ENCODE data around the gene ZBTB6. TPM values are rescaled to one million over a fixed set of nuclear protein-coding genes. Genes with fewer than 3 reads are reported as not detected.

The ZBTB6 gene
- total and polyA plus RNA-seq, 2 of the 4 experiments (the other 2 are of a cell fraction): 2.6 to 11.7 TPM

- TF ChIP-seq BHLHE40 (IDR thresholded peaks at IDR 0.05; ENCODE audit: low read depth, low read length) (no peak), POLR2A (IDR thresholded peaks at IDR 0.05; ENCODE audit: low read depth, low read length) (no peak)
Measured at GRCh38 chr9:122860319-122861142, 52.6 kb downstream of the ZBTB6 start (continued).

Small RNAs within 50 kb of the gene (microRNA-seq; reads per million reads assigned to microRNA genes)
- not detected for gene RNY1P15 (ENCODE audit: insufficient read depth, insufficient read length)
- gene SNORD90 (ENCODE audit: insufficient read depth, insufficient read length): 160 reads per million, percentile 84 among the genes with 10 or more reads in this experiment

Small RNAs within 50 kb of the gene (small RNA-seq; reads per million reads assigned to genes)
- gene RNY1P15 (0 reads per million in 5 experiments), gene SNORD90 (30.5 to 337 (median 66.4) reads per million in 5 experiments)

Other genes with a start within 250 kb of the ZBTB6 start
- not detected in 2 replicates for gene OR1L3, start 238.2 kb downstream of the ZBTB6 start, total RNA-seq (2012; rRNA removed)
- not detected in 2 replicates for gene OR1L3, start 238.2 kb downstream of the ZBTB6 start, polyA plus RNA-seq (2012; rRNA removed)
- not detected in 2 replicates for gene OR1L4, start 189.3 kb downstream of the ZBTB6 start, total RNA-seq (2012; rRNA removed)
- gene OR1L4, start 189.3 kb downstream of the ZBTB6 start, polyA plus RNA-seq (2012; rRNA removed): not detected in 2 replicates
- not detected in 2 replicates for gene OR1L6, start 171.0 kb downstream of the ZBTB6 start, total RNA-seq (2012; rRNA removed)
- gene OR1L6, start 171.0 kb downstream of the ZBTB6 start, polyA plus RNA-seq (2012; rRNA removed): not detected in 2 replicates
- gene OR5C1, start 124.4 kb downstream of the ZBTB6 start, total RNA-seq (2012; rRNA removed): not detected in 2 replicates
- not detected in 2 replicates for gene OR5C1, start 124.4 kb downstream of the ZBTB6 start, polyA plus RNA-seq (2012; rRNA removed)
- gene OR1K1, start 113.2 kb downstream of the ZBTB6 start, total RNA-seq (2012; rRNA removed): not detected in 2 replicates
- gene OR1K1, start 113.2 kb downstream of the ZBTB6 start, polyA plus RNA-seq (2012; rRNA removed): not detected in 2 replicates
- gene PDCL, start 84.7 kb downstream of the ZBTB6 start, total RNA-seq (2012; rRNA removed): 22.2 and 38.3 TPM in 2 replicates
- gene PDCL, start 84.7 kb downstream of the ZBTB6 start, polyA plus RNA-seq (2012; rRNA removed): 8.7 and 10.1 TPM in 2 replicates
- gene RC3H2, start 8.0 kb downstream of the ZBTB6 start, total RNA-seq (2012; rRNA removed): 55.5 and 58.4 TPM in 2 replicates
- 14.7 and 14.9 TPM in 2 replicates for gene RC3H2, start 8.0 kb downstream of the ZBTB6 start, polyA plus RNA-seq (2012; rRNA removed)
- 5.8 and 6.1 TPM in 2 replicates for gene ZBTB26, start 18.2 kb upstream of the ZBTB6 start, total RNA-seq (2012; rRNA removed)
- 2.3 and 3.1 TPM in 2 replicates for gene ZBTB26, start 18.2 kb upstream of the ZBTB6 start, polyA plus RNA-seq (2012; rRNA removed)
- gene RABGAP1, start 27.7 kb upstream of the ZBTB6 start, total RNA-seq (2012; rRNA removed): 39.7 and 53.9 TPM in 2 replicates
- gene RABGAP1, start 27.7 kb upstream of the ZBTB6 start, polyA plus RNA-seq (2012; rRNA removed): 17.2 and 20.0 TPM in 2 replicates
- 0.28 and 0.90 TPM in 2 replicates for gene GPR21, start 120.3 kb upstream of the ZBTB6 start, total RNA-seq (2012; rRNA removed)
- gene GPR21, start 120.3 kb upstream of the ZBTB6 start, polyA plus RNA-seq (2012; rRNA removed): not detected in 2 replicates

All from IMR-90 (cell line).